Activated naive CD4-positive, alpha-beta T cell treated with anti-CD3 and anti-CD28 coated beads, Interleukin-2, amount 50 U/mL, for 24 hours (primary cell): ENCODE measurements around the gene TNRC6C.

Source experiments
- H3K27ac Mint-ChIP-seq: one replicate; pipeline ENCODE4 v1.8.0; 2021; ENCODE audit warnings: mild to moderate bottlenecking, mixed read lengths
- H3K27me3 Mint-ChIP-seq: one replicate; pipeline ENCODE4 v1.8.0; 2021; ENCODE audit warnings: mixed read lengths
- H3K36me3 Mint-ChIP-seq: one replicate; pipeline ENCODE4 v1.8.0; 2021; ENCODE audit warnings: mixed read lengths
- H3K4me1 Mint-ChIP-seq: one replicate; pipeline ENCODE4 v1.8.0; 2021; ENCODE audit warnings: mixed read lengths
- H3K4me3 Mint-ChIP-seq: one replicate; pipeline ENCODE4 v1.8.0; 2021; ENCODE audit warnings: mild to moderate bottlenecking, mixed read lengths
- H3K9me3 Mint-ChIP-seq: one replicate; pipeline ENCODE4 v1.8.0; 2021; ENCODE audit warnings: mixed read lengths

Gene TNRC6C

DNA sequence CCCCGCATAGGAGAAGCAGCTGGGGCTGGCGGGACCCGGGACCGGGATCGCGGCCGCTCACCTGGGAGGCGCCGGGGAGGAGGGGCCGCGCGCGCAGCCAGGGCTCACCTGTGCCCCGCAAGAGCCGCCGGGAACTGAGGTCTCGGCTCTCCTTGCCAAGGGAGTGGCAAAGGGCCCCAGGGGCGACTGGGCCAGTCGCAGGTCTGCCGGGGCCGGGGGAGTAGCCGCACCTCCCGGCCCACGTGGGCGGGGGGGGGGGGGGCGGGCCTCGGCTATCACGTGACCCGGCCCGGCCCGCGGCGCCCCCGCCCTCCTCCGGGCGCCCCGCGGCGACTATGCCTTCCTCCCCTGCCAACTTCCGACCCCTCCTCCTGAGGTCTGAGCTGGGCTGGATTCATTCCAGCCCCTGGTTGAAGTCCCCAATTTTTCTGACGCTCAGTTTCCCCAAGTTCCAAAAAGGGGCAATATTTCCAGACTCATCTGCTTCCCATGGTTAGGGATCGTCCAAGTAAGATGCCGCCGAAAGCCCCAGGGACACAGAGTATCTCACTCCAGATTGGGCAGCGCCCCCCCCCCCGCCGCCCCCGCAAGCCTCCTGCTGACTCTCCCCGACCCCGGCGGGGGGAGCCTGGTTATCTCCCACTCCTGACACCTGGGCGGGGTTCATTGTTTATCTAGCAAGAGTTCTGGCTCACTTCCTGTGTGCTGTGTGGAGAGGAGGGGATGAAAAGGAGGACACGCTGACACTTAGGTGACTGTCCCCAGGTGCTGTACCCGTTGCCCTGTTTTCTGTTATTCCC lies 170.2 kb downstream of the TNRC6C start, which contains the start of gene TMC6:
TMC6 (minus strand) TSS at position 205 of the 800 bp plus-strand sequence. CDS start 1,923 bp downstream, outside the sequence.
- Mint-ChIP-seq H3K9me3 (no peaks in the 10 kb centered on the region), H3K27me3 (no peaks in the 10 kb centered on the region), H3K27ac (peak within 1 kb of the TSS; percentile 96), H3K4me1 (peaks cover 68% of the 10 kb centered on the region), H3K36me3 (peaks cover 2% of the 10 kb centered on the region), H3K4me3 (peak within 1 kb of the TSS; percentile 92)

DNA sequence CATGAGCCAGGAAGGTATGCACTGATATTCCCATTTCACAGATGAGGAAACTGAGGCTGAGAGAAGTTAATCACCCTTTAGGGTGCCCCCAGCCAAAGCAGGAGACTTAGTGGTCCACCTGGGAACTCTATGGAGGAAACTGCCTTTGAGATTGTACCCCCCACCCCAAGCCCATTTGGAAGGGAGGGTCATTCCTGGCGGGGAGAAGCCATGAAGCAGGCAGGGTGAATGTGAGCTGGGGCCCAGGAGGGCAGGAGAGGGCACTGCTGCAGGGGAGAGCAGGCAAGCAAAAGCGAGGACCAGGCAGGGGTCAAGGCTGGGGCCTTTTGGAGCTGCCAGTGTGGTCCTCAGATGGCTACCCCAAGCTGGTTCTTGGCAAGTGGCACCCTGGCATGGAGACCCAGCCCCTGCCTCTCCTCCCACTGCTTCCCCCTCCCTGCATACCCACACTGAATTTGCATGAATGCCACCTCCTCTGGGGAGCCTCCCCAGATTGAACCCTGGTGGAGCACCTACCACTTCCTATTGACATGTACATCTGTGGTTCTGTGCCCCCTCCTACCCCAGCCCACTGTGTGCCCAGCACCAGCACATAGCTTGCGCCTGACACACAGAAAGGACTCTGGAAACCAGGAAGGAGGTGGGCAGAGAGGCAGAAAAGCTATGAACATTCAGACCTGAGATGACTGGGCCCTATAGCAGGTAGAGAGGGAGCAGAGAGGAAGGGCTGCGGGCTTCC lies 171.0 kb downstream of the TNRC6C start:
- H3K9me3 Mint-ChIP-seq, result no peaks in the 10 kb centered on the region
- H3K4me1 Mint-ChIP-seq, result peaks cover 68% of the 10 kb centered on the region
- H3K36me3 Mint-ChIP-seq, result peaks cover 1% of the 10 kb centered on the region
- peak overlapping the region; percentile 92 for H3K4me3 Mint-ChIP-seq
- H3K27ac Mint-ChIP-seq, result peak overlapping the region; percentile 96
- no peaks in the 10 kb centered on the region for H3K27me3 Mint-ChIP-seq

DNA sequence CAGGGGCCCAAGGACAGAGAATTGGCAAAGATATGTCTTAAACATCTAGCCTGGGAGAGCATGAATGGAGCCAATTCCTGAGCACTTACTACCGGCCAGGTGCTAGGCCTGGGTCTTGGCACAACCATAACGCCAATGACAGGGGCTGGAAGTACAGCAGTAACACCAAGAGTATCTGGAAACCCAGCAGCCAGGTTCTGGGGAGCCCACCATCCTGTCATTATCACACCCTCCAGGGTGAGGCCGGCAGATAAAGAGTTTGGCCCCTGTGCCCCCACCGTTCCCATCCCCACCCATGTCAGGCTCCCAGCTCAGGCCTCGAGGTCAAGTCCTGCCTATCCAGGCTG lies 171.6 kb downstream of the TNRC6C start:
- Mint-ChIP-seq H3K4me3 (peak overlapping the region; percentile 92), H3K9me3 (no peaks in the 10 kb centered on the region), H3K36me3 (peaks cover 1% of the 10 kb centered on the region), H3K4me1 (peaks cover 68% of the 10 kb centered on the region), H3K27ac (peak overlapping the region; percentile 87), H3K27me3 (no peaks in the 10 kb centered on the region)

DNA sequence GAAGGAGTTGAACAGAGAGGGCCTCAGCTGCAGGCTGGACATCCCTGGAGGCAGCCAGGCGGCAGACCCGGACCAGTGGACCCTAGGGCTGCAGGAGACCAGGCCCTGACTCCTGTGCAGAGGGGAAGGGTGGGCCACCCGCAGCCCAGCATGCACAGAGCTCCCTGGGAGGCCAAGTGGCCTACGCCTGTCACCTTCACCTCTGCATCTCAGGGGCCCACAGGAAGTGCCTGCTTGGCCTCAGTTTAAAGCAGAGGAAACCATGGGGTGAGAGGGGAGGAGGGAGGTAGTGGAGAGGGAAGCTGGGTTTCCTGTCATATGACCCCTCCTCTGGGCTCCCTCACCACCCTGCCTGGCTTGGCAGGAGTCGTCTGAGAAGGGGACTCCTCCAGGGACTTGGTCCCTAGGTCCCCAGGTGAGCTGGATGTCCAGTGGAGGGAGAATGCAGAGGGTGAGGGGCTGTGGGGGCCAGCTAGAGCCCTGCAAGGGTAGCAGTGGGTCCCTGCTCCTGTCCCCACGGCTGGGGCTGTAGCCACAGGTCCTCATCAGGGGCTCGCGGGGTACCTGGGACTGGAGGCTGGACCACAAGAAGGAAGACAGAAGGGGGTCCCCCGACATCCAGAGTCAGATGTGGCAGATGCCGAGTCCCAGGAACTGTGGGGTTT lies 172.1 kb downstream of the TNRC6C start, which contains the start of gene TMC8:
TMC8 (plus strand) TSS at position 335 of the 665 bp plus-strand sequence. CDS start 818 bp downstream, outside the sequence.
- H3K9me3 Mint-ChIP-seq, result no peaks in the 10 kb centered on the region
- peaks cover 72% of the 10 kb centered on the region for H3K4me1 Mint-ChIP-seq

DNA sequence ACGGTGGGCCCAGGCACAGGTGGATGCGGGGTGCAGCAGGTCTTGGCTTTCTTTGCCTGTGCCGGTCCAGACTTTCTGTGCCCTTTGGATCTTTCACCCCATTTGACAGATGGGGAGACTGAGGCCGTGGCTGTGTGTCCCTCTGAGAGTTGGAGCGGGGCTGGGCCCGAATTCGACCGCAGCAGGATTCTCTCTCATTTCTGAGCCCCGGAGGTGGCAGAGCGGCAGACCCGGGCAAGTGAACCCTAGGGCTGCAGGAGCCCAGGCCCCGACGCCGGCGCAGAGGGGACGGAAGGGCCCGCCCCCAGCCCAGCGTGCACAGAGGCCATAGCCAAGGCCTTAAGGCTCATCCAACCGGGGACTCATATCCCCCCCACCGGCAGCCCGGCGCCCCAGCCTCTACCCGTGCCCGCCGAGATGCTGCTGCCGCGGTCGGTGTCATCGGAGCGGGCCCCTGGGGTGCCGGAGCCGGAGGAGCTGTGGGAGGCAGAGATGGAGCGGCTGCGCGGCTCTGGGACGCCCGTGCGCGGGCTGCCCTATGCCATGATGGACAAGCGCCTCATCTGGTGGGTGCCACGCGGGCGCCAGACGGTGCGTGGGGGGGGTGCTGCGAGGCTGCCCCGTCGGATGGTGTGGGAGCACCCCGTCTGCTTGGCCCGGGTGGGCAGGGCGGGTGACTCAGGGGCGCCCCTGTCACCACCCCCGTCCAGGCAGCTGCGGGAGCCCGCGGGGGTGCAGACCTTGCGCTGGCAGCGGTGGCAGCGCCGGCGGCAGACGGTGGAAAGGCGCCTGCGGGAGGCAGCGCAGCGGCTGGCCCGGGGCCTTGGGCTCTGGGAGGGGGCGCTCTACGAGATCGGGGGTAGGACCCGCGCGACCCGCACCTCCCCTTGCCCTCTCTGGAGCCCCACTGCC lies 172.9 kb downstream of the TNRC6C start:
- H3K36me3 Mint-ChIP-seq, result peaks cover 7% of the 10 kb centered on the region
- no peaks in the 10 kb centered on the region for H3K9me3 Mint-ChIP-seq
- H3K4me1 Mint-ChIP-seq, result peaks cover 73% of the 10 kb centered on the region
- H3K27me3 Mint-ChIP-seq, result no peaks in the 10 kb centered on the region
- H3K4me3 Mint-ChIP-seq, result peak overlapping the region; percentile 92
- peak overlapping the region; percentile 87 for H3K27ac Mint-ChIP-seq

More for the DNA sequence above, 172.1 kb downstream of the TNRC6C start, which contains the start of gene TMC8:
- H3K27ac Mint-ChIP-seq, result peak within 1 kb of the TSS; percentile 87
- H3K4me3 Mint-ChIP-seq, result peak within 1 kb of the TSS; percentile 92
- H3K27me3 Mint-ChIP-seq, result no peaks in the 10 kb centered on the region
- peaks cover 3% of the 10 kb centered on the region for H3K36me3 Mint-ChIP-seq

DNA sequence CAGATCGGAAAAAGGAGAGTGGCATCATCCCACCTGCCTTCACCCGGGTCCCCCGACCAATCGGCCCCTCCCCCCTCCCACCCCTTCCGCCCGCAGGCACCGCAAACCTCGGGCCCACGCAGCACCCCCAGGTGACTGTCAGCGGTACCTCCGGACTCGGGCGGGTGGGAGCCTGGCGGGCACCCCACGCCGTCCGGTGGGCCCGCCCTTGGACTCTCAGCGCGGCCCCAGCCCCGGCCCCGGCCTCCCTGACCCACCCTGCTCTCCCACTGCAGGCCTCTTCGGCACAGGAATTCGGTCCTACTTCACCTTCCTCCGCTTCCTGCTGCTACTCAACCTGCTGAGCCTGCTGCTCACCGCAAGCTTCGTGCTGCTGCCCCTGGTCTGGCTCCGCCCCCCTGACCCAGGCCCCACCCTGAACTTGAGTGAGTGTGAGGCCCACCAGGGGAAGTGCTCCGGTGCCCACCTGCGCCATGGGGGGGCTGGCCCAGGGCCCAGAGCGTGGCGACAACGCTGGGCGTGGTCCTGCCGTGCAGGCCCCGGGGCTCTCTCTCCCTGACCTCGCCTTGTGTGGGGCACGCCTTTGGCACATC lies 173.7 kb downstream of the TNRC6C start:
- no peaks in the 10 kb centered on the region for H3K9me3 Mint-ChIP-seq
- H3K36me3 Mint-ChIP-seq, result peaks cover 7% of the 10 kb centered on the region
- peaks cover 73% of the 10 kb centered on the region for H3K4me1 Mint-ChIP-seq
- peak overlapping the region; percentile 79 for H3K27ac Mint-ChIP-seq
- H3K27me3 Mint-ChIP-seq, result no peaks in the 10 kb centered on the region
- peak overlapping the region; percentile 50 for H3K4me3 Mint-ChIP-seq

DNA sequence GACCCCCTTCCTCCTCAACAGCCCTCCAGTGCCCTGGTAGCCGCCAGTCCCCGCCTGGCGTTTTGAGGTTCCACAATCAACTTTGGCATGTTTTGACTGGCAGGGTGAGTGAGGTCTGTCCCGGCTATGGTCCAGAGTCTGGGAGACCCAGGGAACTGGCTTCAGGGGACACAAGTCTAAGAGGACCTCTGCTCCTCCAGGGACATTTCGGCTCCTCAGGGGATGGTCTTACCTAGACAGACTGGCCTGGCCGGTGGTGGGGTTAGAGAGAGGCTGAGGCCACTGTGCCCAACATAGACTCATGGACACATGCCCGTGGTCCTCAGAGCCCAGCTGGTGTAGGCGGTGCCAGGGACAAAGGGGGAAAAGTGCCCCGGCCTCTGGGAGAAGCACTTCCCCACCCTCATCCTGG lies 174.3 kb downstream of the TNRC6C start:
- peak overlapping the region; percentile 50 for H3K4me3 Mint-ChIP-seq
- H3K4me1 Mint-ChIP-seq, result peaks cover 73% of the 10 kb centered on the region
- H3K36me3 Mint-ChIP-seq, result peaks cover 7% of the 10 kb centered on the region
- no peaks in the 10 kb centered on the region for H3K27me3 Mint-ChIP-seq
- no peaks in the 10 kb centered on the region for H3K9me3 Mint-ChIP-seq
- peak overlapping the region; percentile 65 for H3K27ac Mint-ChIP-seq

DNA sequence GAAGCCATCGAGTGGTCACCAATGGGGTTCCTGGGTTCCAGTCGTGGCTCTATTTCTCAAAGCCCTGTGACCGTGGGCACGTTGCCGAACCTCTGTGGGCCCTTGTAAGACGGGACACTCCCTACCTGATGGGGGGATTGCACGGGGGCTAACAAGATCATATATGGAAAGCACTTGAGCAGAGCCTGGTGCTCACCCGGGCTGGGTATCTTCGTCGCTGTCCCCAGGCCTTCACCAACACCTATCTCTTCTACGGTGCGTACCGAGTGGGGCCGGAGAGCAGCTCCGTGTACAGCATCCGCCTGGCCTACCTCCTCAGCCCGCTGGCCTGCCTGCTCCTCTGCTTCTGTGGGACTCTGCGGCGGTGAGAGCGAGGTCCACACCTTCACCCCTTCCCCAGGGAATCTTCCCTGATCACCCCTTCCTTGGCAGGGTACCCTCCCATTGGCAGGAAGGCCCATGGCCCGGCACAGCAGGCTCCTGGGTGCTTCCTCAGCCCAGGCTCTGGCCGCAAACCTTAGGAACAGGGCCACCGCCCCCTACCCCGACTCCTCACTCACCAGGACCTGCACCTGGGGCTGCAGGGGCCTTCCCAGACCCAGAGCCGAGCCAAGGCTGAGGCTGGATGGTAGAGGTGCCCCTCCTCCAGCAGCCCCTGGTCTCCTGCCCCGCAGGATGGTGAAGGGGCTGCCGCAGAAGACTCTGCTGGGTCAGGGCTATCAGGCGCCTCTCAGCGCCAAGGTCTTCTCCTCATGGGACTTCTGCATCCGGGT lies 174.9 kb downstream of the TNRC6C start:
- peak overlapping the region; percentile 47 for H3K27ac Mint-ChIP-seq
- peak overlapping the region; percentile 50 for H3K4me3 Mint-ChIP-seq
- H3K27me3 Mint-ChIP-seq, result no peaks in the 10 kb centered on the region
- H3K4me1 Mint-ChIP-seq, result peaks cover 76% of the 10 kb centered on the region
- H3K36me3 Mint-ChIP-seq, result peaks cover 7% of the 10 kb centered on the region
- H3K9me3 Mint-ChIP-seq, result no peaks in the 10 kb centered on the region

DNA sequence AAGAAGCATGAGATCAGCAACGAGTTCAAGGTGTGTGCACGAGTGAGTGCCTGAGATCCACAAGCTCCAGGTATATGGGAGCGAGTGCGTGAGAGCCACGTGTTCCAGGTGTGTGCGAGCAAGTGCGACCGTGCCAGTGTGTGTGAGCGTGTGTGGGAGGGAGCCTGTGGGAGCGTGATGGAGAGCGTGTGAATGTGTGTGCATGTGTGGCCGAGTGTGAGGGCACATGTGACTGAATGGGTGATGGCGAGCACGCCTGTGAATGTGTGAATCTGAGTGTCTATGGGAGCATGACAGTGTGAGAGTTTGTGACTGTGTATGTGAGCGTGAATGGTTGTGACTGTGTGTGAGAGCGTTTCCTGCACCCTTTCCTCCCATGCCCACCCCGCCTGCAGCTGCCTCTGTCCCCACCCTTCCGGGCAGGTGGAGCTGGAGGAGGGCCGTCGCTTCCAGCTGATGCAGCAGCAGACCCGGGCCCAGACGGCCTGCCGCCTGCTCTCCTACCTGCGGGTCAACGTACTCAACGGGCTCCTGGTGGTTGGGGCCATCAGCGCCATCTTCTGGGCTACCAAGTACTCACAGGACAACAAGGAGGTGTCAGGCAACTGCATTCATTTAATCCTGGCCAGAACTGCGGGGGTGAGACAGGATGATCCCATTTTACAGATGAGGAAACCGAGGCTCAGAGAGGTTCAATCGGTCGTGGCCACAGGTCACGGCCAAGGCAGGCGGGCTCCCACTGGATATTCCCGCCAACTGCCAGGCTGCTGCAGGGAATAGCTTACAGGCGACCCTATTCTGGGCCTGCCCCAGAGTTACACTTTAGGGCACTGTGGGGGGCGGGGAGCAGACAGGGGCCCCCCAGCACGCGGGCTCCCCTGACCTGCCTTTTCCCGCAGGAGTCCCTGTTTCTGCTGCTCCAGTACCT lies 175.7 kb downstream of the TNRC6C start:
- Mint-ChIP-seq H3K9me3 (no peaks in the 10 kb centered on the region), H3K36me3 (peaks cover 7% of the 10 kb centered on the region), H3K4me3 (peak overlapping the region; percentile 50), H3K4me1 (peaks cover 79% of the 10 kb centered on the region), H3K27ac (peak overlapping the region; percentile 32), H3K27me3 (no peaks in the 10 kb centered on the region)

DNA sequence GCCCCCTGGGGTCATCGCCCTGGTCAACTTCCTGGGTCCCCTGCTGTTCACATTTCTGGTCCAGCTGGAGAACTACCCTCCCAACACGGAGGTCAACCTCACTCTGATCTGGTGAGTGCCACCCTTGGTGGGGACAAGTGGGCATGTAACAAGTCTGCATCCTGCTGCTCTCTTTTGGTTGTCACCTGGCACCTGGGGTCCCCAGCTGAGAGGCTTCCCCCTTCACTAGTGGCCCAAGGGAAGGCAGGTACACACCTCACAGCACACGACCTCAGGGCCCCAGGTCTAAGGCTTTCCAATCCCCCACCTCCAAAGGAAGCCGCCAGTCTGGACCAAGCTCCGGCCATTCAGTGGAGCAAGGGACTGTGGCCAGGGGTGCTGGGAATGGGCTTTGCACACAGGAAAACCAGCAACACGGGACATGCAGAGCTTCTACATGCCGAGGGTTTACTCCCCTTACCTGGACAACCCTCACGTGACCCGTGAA lies 176.4 kb downstream of the TNRC6C start:
- H3K9me3 Mint-ChIP-seq, result no peaks in the 10 kb centered on the region
- H3K4me3 Mint-ChIP-seq, result no peak overlapping the region
- peaks cover 77% of the 10 kb centered on the region for H3K4me1 Mint-ChIP-seq
- peaks cover 7% of the 10 kb centered on the region for H3K36me3 Mint-ChIP-seq
- H3K27ac Mint-ChIP-seq, result peak overlapping the region; percentile 23
- no peaks in the 10 kb centered on the region for H3K27me3 Mint-ChIP-seq

DNA sequence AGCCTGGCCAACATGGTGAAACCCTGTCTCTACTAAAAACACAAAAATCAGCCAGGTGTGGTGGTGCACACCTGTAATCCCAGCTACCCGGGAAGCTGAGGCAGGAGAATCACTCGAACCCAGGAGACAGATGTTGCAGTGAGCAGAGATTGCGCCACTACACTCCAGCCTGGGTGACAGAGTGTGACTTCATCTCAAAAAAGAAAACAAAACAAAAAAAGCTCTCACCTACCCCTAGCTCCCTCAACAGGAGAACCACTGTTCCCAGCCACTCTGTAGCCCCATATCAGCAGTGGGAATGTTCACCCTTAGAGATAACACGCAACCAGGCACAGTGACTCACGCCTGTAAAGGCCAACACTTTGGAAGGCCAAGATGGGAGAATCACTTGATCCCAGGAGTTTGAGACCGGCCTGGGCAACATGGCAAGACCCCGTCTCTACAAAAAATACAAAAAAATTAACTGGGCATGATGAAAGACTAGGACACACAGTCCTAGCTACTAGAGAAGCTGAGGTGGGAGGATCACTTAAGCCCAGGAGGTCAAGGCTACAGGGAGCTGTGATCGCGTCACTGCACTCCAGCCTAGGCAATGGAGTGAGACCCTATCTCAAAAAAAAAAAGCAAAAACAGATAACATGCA lies 177.5 kb downstream of the TNRC6C start:
- peaks cover 72% of the 10 kb centered on the region for H3K4me1 Mint-ChIP-seq
- H3K36me3 Mint-ChIP-seq, result peaks cover 7% of the 10 kb centered on the region
- no peaks in the 10 kb centered on the region for H3K9me3 Mint-ChIP-seq
- peak overlapping the region; percentile 3 for H3K27ac Mint-ChIP-seq
- H3K4me3 Mint-ChIP-seq, result peak overlapping the region; percentile 39
- H3K27me3 Mint-ChIP-seq, result no peaks in the 10 kb centered on the region

DNA sequence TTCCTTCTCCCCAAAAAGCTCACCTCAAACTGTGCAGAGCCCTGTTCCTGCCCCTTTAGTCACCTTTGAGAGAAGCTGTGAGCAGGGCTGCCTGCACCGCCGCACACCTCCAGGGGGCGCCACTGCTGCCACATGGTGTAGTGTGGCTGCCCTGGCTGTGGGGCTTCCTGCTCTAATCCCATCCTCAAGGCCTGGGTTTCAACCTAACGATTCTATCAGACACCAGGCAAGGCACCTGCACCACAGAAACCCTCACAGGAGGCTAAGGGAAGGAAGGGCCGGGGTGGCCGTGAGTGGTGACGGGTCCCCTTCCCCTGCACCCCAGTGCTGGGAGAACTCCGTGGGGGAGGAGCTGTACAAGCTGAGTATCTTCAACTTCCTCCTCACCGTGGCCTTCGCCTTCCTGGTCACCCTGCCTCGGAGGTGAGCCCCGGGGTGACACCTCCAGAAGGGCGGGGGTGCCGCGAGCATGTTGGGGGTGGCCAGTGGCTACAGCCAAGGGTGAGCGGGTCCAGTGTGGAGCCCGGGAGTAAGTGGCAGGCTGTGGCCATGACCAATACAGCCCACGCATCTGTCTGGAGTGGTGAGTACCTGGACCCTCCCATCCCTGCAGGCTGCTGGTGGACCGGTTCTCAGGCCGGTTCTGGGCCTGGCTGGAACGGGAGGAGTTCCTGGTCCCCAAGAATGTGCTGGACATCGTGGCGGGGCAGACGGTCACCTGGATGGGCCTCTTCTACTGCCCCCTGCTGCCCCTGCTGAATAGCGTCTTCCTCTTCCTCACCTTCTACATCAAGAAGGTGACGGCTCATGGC lies 179.1 kb downstream of the TNRC6C start:
- Mint-ChIP-seq H3K36me3 (peaks cover 7% of the 10 kb centered on the region), H3K27me3 (no peaks in the 10 kb centered on the region), H3K4me1 (peaks cover 82% of the 10 kb centered on the region), H3K4me3 (no peak overlapping the region), H3K9me3 (no peaks in the 10 kb centered on the region), H3K27ac (peak overlapping the region; percentile 51)
